HEK293T (cell line): ENCODE measurements around the gene JAG2.

Experiments
- CTCF ChIA-PET: fragments of 350-600 bp; formaldehyde crosslinking; extraction: SDS; loops from one replicate; lab custom pipeline; 2021; ENCODE audit warnings: antibody characterized with exemption, inconsistent platforms; lab: Yijun Ruan, JAX
- POLR2A ChIA-PET: fragments of 350-600 bp; formaldehyde crosslinking; extraction: SDS; loops from one replicate; lab custom pipeline; 2020; ENCODE audit warnings: antibody characterized with exemption, inconsistent platforms; lab: Yijun Ruan, JAX
- DNase-seq: peaks from one replicate; pipeline ENCODE4 v3.0.0; 2012; ENCODE audit warnings: mixed read lengths; ENCODE audit errors: extremely low spot score
- ARNT ChIP-seq: fragments of 450-650 bp; IDR thresholded peaks from 2 replicates; pipeline ENCODE4 v1.6.1; 2017; ENCODE audit warnings: mild to moderate bottlenecking
- BHLHE40 ChIP-seq: fragments of 450-650 bp; IDR thresholded peaks from 2 replicates; pipeline ENCODE4 v1.6.1; 2016; ENCODE audit warnings: mild to moderate bottlenecking, moderate library complexity, borderline replicate concordance
- CTBP1 ChIP-seq: fragments of 450-650 bp; IDR thresholded peaks from 2 replicates; pipeline ENCODE4 v1.6.1; 2016; ENCODE audit warnings: borderline replicate concordance
- ELF4 ChIP-seq: fragments of 450-650 bp; IDR thresholded peaks from 2 replicates; pipeline ENCODE4 v1.6.1; 2017; ENCODE audit warnings: antibody characterized with exemption
- FOXA1 ChIP-seq: fragments of 450-650 bp; IDR thresholded peaks from 2 replicates; pipeline ENCODE4 v1.6.1; 2016; ENCODE audit warnings: mild to moderate bottlenecking
- FOXK2 ChIP-seq: fragments of 450-650 bp; IDR thresholded peaks from 2 replicates; pipeline ENCODE4 v1.6.1; 2016; ENCODE audit warnings: mild to moderate bottlenecking
- FOXM1 ChIP-seq: fragments of 450-650 bp; IDR thresholded peaks from 2 replicates; pipeline ENCODE4 v1.6.1; 2017; ENCODE audit warnings: mild to moderate bottlenecking, borderline replicate concordance
- HDGF ChIP-seq: fragments of 450-650 bp; IDR thresholded peaks from 2 replicates; pipeline ENCODE4 v1.6.1; 2017; ENCODE audit warnings: antibody characterized with exemption, borderline replicate concordance
- L3MBTL2 ChIP-seq: fragments of 450-650 bp; conservative IDR thresholded peaks from 2 replicates; pipeline ENCODE4 v1.6.1; 2016; ENCODE audit warnings: mild to moderate bottlenecking
- LEF1 ChIP-seq: fragments of 450-650 bp; IDR thresholded peaks from 2 replicates; pipeline ENCODE4 v1.6.1; 2017; ENCODE audit warnings: mild to moderate bottlenecking, borderline replicate concordance
- NFRKB ChIP-seq: fragments of 450-650 bp; IDR thresholded peaks from 2 replicates; pipeline ENCODE4 v1.6.1; 2016; ENCODE audit warnings: mild to moderate bottlenecking, moderate library complexity
- PKNOX1 ChIP-seq: fragments of 450-650 bp; IDR thresholded peaks from 2 replicates; pipeline ENCODE4 v1.6.1; 2016
- SP1 ChIP-seq: fragments of 450-650 bp; IDR thresholded peaks from 2 replicates; pipeline ENCODE4 v1.6.1; 2017
- SUZ12 ChIP-seq: fragments of 450-650 bp; IDR thresholded peaks from 2 replicates; pipeline ENCODE4 v1.6.1; 2016; ENCODE audit warnings: mild to moderate bottlenecking
- TARDBP ChIP-seq: fragments of 450-650 bp; IDR thresholded peaks from 2 replicates; pipeline ENCODE4 v1.6.1; 2016
- ZNF384 ChIP-seq: fragments of 450-650 bp; IDR thresholded peaks from 2 replicates; pipeline ENCODE4 v1.6.1; 2016

Gene JAG2

GRCh38 chr14:105142651-105143450, 25.7 kb downstream of the JAG2 start:
- CTCF ChIA-PET: no interaction called here
- no peak for TF ChIP-seq FOXK2
- TF ChIP-seq ELF4: no peak
- no peak for TF ChIP-seq ARNT
- TF ChIP-seq CTBP1: no peak
- no peak for TF ChIP-seq PKNOX1
- no peak for TF ChIP-seq FOXA1
- no peak for TF ChIP-seq TARDBP
- no peak for TF ChIP-seq ZNF384
- no peak for TF ChIP-seq SUZ12
- TF ChIP-seq SP1: no peak
- no peak for TF ChIP-seq L3MBTL2
- TF ChIP-seq NFRKB: no peak
- no peak for TF ChIP-seq BHLHE40
- no peak for TF ChIP-seq LEF1
- no peak for TF ChIP-seq FOXM1
- TF ChIP-seq HDGF: no peak
- POLR2A ChIA-PET: no interaction called here

GRCh38 chr14:105141486-105142281, 26.9 kb downstream of the JAG2 start:
- no peak for DNase-seq
- ChIA-PET CTCF (no interaction called here), POLR2A (no interaction called here)
- TF ChIP-seq BHLHE40: no peak
- no peak for TF ChIP-seq CTBP1
- no peak for TF ChIP-seq HDGF

More at GRCh38 chr14:105142651-105143450, 25.7 kb downstream of the JAG2 start:
- no peak for DNase-seq

- no peak for TF ChIP-seq L3MBTL2
- POLR2A ChIA-PET: no interaction called here
- CTCF ChIA-PET: no interaction called here
- DNase-seq: no peak
Measured at GRCh38 chr14:105141026-105141425, 27.6 kb downstream of the JAG2 start.

GRCh38 chr14:105140581-105140980, 28.0 kb downstream of the JAG2 start:
- TF ChIP-seq BHLHE40 (no peak), TARDBP (no peak), FOXK2 (no peak), FOXA1 (no peak), L3MBTL2 (no peak), SP1 (no peak), ARNT (no peak), NFRKB (no peak), ELF4 (no peak), CTBP1 (no peak), PKNOX1 (no peak), SUZ12 (no peak), LEF1 (no peak), FOXM1 (no peak), ZNF384 (no peak), HDGF (no peak)
- POLR2A ChIA-PET: no interaction called here
- CTCF ChIA-PET: no interaction called here
- no peak for DNase-seq

GRCh38 chr14:105139831-105140239, 28.7 kb downstream of the JAG2 start:
- ChIA-PET POLR2A (no interaction called here), CTCF (no interaction called here)
- DNase-seq: no peak
- TF ChIP-seq ELF4 (no peak), SP1 (no peak), ARNT (no peak), PKNOX1 (no peak), ZNF384 (no peak), FOXM1 (no peak), L3MBTL2 (no peak), SUZ12 (no peak), FOXK2 (no peak), CTBP1 (no peak)

- DNase-seq: no peak
- ChIA-PET CTCF (no interaction called here), POLR2A (no interaction called here)
- no peak for TF ChIP-seq SP1
- TF ChIP-seq ELF4: no peak
- no peak for TF ChIP-seq FOXK2
- no peak for TF ChIP-seq ARNT
- no peak for TF ChIP-seq L3MBTL2
Measured at GRCh38 chr14:105139212-105139825, 29.3 kb downstream of the JAG2 start.
